ENCODE data around the gene SMTNL2. TPM values are rescaled to one million over a fixed set of nuclear protein-coding genes. Genes with fewer than 3 reads are reported as not detected.
"Not testable (repeated sequence)": the region's sequence is repeated elsewhere in the genome, so short reads cannot be mapped to it uniquely, and the experiment has no call there.

SMTNL2 gene
- total RNA-seq, 4 donors from 2014 or later, result 3.0 to 7.2 (median 4.7) TPM

DNA sequence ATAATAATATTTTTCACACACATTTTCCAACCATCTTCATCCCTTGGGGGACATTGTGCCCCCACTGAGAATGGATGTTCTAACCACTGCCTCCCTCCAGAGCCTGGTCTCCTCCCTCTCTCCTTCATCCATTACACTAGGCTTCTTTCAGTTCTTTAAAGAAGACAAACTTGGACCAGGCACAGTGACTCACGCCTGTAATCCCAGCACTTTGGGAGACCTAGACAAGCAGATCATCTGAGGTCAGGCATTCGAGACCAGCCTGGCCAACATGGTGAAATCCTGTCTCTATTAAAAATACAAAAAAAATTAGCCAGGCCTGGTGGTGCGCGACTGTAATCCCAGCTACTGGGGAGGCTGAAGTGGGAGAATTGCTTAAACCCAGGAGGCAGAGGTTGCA lies 50.6 kb downstream of the SMTNL2 start:
- DNase-seq (ENCODE audit: extremely low spot score), result no peak
- Histone ChIP-seq H3K4me1 (peaks cover 0 to 14% (median 8%) of the 10 kb centered on the region in 4 donors), H3K36me3 (no peaks in the 10 kb centered on the region), H3K27ac (replicated peaks in 1 of 4) (no peak overlapping the region), H3K9me3 (no peaks in the 10 kb centered on the region), H3K4me3 (no peak overlapping the region), H3K27me3 (peaks cover 0 to 70% (median 21%) of the 10 kb centered on the region in 4 donors)
- intact Hi-C loops (cut with DNase I), result no loop called here
- WGBS, result 71% methylated on average over 4 of the region's 4 CpGs
- TF ChIP-seq EP300 (IDR thresholded peaks at IDR 0.05) (no peak), POLR2A (IDR thresholded peaks at IDR 0.05; ENCODE audit: low read depth) (no peak), POLR2AphosphoS5 (IDR thresholded peaks at IDR 0.05) (no peak)
- TF ChIP-seq, protein P1, sequence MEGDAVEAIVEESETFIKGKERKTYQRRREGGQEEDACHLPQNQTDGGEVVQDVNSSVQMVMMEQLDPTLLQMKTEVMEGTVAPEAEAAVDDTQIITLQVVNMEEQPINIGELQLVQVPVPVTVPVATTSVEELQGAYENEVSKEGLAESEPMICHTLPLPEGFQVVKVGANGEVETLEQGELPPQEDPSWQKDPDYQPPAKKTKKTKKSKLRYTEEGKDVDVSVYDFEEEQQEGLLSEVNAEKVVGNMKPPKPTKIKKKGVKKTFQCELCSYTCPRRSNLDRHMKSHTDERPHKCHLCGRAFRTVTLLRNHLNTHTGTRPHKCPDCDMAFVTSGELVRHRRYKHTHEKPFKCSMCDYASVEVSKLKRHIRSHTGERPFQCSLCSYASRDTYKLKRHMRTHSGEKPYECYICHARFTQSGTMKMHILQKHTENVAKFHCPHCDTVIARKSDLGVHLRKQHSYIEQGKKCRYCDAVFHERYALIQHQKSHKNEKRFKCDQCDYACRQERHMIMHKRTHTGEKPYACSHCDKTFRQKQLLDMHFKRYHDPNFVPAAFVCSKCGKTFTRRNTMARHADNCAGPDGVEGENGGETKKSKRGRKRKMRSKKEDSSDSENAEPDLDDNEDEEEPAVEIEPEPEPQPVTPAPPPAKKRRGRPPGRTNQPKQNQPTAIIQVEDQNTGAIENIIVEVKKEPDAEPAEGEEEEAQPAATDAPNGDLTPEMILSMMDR (IDR thresholded peaks at IDR 0.05), result no peak

DNA sequence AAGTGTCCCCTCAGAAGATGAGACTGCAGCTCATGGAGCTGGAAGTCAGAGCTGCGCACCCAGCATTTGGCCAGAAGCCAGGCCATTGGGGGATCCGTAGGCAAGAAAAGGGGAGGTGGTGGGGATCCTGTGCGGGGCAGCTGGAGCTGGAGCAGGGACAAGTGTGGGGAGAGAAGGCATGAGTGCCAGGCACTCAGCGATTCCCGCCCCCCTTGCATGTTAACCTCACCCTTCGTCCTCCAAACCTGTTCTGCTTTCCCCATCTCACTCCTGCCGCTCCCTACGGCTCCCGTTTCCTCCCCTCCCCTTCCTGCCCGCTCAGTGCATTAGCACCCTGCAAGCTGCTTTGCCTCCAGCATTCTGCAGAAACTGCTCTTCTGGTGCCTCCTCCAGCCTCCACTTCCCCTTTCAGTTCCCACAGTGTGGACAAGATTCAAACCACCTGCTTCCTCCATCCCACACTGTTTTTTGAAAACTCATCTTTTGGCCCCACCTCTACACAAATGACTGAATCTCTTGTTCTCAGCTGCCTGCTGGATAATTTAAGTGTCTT lies 51.6 kb downstream of the SMTNL2 start:
- H3K27me3 ChIP-seq, result peaks cover 0 to 77% (median 21%) of the 10 kb centered on the region in 4 donors
- peaks cover 0 to 16% (median 9%) of the 10 kb centered on the region in 4 donors for H3K4me1 ChIP-seq
- H3K27ac ChIP-seq (replicated peaks in 1 of 4), result no peak overlapping the region
- H3K4me3 ChIP-seq, result no peak overlapping the region
- no peak for DNase-seq (ENCODE audit: extremely low spot score)
- no peaks in the 10 kb centered on the region for H3K36me3 ChIP-seq
- intact Hi-C loops (cut with DNase I), result no loop called here
- TF ChIP-seq POLR2A (IDR thresholded peaks at IDR 0.05; ENCODE audit: low read depth), result no peak
- TF ChIP-seq EP300 (IDR thresholded peaks at IDR 0.05), result no peak
- TF ChIP-seq POLR2AphosphoS5 (IDR thresholded peaks at IDR 0.05), result no peak
- TF ChIP-seq, protein P1 (IDR thresholded peaks at IDR 0.05), result no peak
- no peaks in the 10 kb centered on the region for H3K9me3 ChIP-seq
- 18% methylated on average over 10 of the region's 10 CpGs for WGBS

DNA sequence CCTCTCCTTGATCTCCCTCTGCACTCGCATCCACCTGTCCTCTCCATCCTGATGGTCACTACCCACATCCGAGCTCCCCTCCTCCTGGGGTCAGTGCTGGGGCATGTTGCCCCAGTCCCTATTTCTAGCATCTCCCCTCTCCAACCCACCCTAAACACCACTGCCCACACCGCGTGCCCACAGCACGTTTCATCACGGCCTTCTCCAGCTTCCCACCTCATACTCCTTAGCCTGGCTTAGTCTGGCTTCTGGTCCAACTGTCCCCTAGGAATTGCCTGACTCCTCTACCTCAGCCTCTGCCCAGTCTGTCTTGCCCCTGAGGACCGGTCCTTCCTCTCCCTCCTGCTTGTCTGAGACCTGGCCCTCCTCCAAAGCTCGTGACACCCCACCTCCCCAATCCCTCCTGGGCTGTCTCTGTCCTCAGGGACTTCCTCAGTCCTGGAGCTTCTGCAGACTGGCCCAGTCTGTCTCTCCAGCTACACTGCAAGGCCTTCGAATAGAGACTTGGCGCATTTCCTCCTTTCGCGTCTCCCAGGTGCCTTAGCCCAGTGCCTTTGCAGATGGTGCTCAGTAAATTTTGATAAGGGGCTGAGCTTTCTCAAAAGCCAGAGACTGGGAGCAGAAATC lies 52.3 kb downstream of the SMTNL2 start:
- H3K27me3 ChIP-seq, result peaks cover 0 to 81% (median 26%) of the 10 kb centered on the region in 4 donors
- no peaks in the 10 kb centered on the region for H3K36me3 ChIP-seq
- no peak for DNase-seq (ENCODE audit: extremely low spot score)
- TF ChIP-seq, protein P1 (IDR thresholded peaks at IDR 0.05), result no peak
- TF ChIP-seq POLR2A (IDR thresholded peaks at IDR 0.05; ENCODE audit: low read depth) (no peak), POLR2AphosphoS5 (IDR thresholded peaks at IDR 0.05) (no peak), EP300 (IDR thresholded peaks at IDR 0.05) (no peak)
- 64% methylated on average over 12 of the region's 12 CpGs for WGBS
- H3K9me3 ChIP-seq, result no peaks in the 10 kb centered on the region
- no peak overlapping the region for H3K27ac ChIP-seq (replicated peaks in 1 of 4)
- peaks cover 4 to 21% (median 15%) of the 10 kb centered on the region in 4 donors for H3K4me1 ChIP-seq
- H3K4me3 ChIP-seq, result no peak overlapping the region
- intact Hi-C loops (cut with DNase I), result no loop called here

DNA sequence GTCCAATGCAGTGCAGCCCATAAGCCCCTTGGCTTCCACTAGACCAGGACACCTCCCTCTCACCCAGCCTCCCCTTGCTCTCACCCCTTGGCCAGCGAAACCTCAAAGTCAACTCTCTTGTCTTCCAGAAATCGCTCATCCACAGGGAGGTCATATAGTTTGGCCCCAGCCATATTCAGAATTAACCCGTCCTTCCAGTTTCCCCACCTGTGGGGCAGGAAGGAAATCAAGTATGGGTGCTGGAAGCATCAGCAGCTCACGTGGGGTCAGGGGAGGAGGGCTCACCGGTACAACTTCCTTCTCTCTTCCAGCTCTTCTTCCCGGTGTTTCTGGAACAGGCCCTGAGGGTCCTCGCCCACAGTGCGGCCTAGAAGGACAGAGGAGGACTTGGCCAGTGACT lies 54.4 kb downstream of the SMTNL2 start:
- intact Hi-C loops (cut with DNase I); DNase-seq (ENCODE audit: extremely low spot score); H3K36me3 ChIP-seq; H3K9me3 ChIP-seq; H3K4me3 ChIP-seq; H3K27ac ChIP-seq (replicated peaks in 1 of 4): not testable (repeated sequence)
- peaks cover 8 to 24% (median 20%) of the 10 kb centered on the region in 4 donors for H3K4me1 ChIP-seq
- peaks cover 0 to 80% (median 35%) of the 10 kb centered on the region in 4 donors for H3K27me3 ChIP-seq
- 68% methylated on average over 8 of the region's 8 CpGs for WGBS

DNA sequence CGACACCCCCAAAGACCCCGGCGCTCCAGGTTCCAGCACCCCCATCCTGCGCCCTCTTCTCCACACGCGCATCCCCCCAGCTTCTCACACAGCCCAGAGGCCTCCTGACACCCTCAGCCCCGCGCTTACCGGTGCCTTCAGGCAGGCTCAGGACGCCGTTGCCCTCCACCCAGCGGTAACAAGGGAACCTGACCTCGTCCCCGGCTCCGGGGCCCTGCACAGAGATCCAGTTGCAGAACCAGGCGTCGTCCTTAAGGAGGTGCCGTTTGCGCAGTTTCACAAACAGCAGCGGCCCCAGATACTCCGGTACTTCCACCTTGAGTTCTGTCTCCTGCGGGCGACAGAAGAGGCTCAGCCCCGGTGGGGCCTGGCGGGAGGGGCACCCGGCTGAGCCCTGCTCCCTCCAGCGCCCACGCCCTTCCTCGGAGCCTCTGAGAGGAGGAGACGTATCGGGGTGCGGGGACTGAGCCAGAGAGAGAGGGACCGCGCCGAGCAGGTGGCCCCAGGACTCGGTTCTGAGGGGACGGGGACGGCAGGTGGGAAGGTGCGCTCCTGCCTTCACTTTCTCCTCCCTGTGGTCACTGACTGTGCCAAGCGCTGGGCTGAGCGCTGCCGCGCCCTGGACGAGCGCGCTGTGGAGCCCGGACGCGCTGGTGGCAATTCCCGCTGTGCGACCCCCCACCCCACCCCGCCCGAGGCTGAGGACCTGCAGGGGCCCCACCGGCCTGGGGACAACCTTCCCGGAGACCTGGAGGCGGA lies 55.2 kb downstream of the SMTNL2 start:
- WGBS, result 19% methylated on average over 16 of the region's 56 CpGs
- intact Hi-C loops (cut with DNase I); H3K27ac ChIP-seq (replicated peaks in 1 of 4); H3K9me3 ChIP-seq; DNase-seq (ENCODE audit: extremely low spot score); H3K36me3 ChIP-seq; H3K4me3 ChIP-seq: not testable (repeated sequence)
- H3K27me3 ChIP-seq, result peaks cover 0 to 79% (median 35%) of the 10 kb centered on the region in 4 donors
- H3K4me1 ChIP-seq, result peaks cover 8 to 24% (median 20%) of the 10 kb centered on the region in 4 donors

DNA sequence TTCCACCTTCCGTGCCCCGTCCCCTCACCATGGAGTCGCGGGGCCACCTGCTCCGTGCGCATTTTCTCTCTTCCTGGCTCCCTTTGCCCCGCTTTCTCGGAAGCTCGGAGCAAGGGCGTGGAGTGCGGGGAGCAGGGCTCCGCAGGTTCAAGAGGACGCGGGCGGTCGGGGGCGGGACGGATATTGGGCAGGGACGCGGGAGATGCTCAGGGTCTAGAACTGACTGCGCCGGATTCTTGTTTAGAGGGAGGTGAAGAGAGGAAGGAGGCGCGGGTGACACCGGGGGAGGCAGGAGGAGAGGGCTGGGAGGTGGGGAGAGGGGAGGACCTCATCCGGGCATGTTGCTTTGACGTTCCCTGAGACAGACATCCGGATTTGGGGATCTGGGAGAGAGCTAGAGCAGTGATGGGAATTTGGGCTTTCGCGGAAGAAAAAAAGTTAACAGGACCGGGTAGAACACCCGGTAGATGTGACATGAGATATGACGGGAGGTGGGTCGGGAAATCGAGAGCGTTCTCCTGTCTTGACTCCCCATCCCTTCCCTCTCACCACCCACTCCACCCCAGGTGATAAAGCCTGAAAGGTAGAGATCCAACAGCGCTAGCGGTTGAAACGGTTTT lies 56.4 kb downstream of the SMTNL2 start:
- WGBS, result 1% methylated on average over 14 of the region's 39 CpGs
- intact Hi-C loops (cut with DNase I); DNase-seq (ENCODE audit: extremely low spot score); H3K36me3 ChIP-seq; H3K9me3 ChIP-seq; H3K27ac ChIP-seq (replicated peaks in 1 of 4): not testable (repeated sequence)
- Histone ChIP-seq H3K4me1 (peaks cover 8 to 22% (median 18%) of the 10 kb centered on the region in 4 donors), H3K27me3 (peaks cover 0 to 79% (median 33%) of the 10 kb centered on the region in 4 donors), H3K4me3 (peak overlapping the region in 1 of 4 donors; percentile 7)
